ENCODE data around the gene RETSAT. TPM values are rescaled to one million over a fixed set of nuclear protein-coding genes. Genes with fewer than 3 reads are reported as not detected.
"Not testable (repeated sequence)": the region's sequence is repeated elsewhere in the genome, so short reads cannot be mapped to it uniquely, and the experiment has no call there.

RETSAT gene
- total RNA-seq, 2 experiments from 2014 or later = 22.6 to 22.8 TPM

- H3K4me3 Mint-ChIP-seq = no peak overlapping the region
- no peaks in the 10 kb centered on the region for H3K9me3 Mint-ChIP-seq
- H3K4me1 Mint-ChIP-seq (ENCODE audit: low read depth) = peaks cover 9% of the 10 kb centered on the region
- intact Hi-C loops (cut with micrococcal nuclease) = no loop called here
- no peak for DNase-seq
- peaks cover 3% of the 10 kb centered on the region for H3K36me3 Mint-ChIP-seq
- no peaks in the 10 kb centered on the region for H3K27me3 Mint-ChIP-seq
- CTCF ChIA-PET = interaction anchor here (0.6 kb wide), 1 partner anchor 76 kb away, joined by 3 read pairs; no protein-coding TSS in a partner anchor
- POLR2A ChIA-PET = no interaction called here
- no peak overlapping the region for H3K27ac Mint-ChIP-seq
Observed at GRCh38 chr2:85394976-85395375, 40.6 kb upstream of the RETSAT start.

GRCh38 chr2:85394261-85394681, 39.9 kb upstream of the RETSAT start:
- H3K36me3 Mint-ChIP-seq = peaks cover 3% of the 10 kb centered on the region
- intact Hi-C loops (cut with micrococcal nuclease) = no loop called here
- no peaks in the 10 kb centered on the region for H3K9me3 Mint-ChIP-seq
- no peak overlapping the region for H3K27ac Mint-ChIP-seq
- H3K4me3 Mint-ChIP-seq = no peak overlapping the region
- no peak for DNase-seq
- ChIA-PET POLR2A (interaction anchor here (0.9 kb wide), 1 partner anchor 24 kb away, joined by 3 read pairs; the partner anchor contains the start of gene SH2D6), CTCF (interaction anchor here (0.6 to 6.6 kb wide), 2 partner anchors 76 to 158 kb away, joined by 3 to 86 read pairs; no protein-coding TSS in a partner anchor)
- H3K27me3 Mint-ChIP-seq = no peaks in the 10 kb centered on the region
- H3K4me1 Mint-ChIP-seq (ENCODE audit: low read depth) = peaks cover 9% of the 10 kb centered on the region

GRCh38 chr2:85393836-85394235, 39.5 kb upstream of the RETSAT start:
- DNase-seq = no peak
- no peak overlapping the region for H3K27ac Mint-ChIP-seq
- H3K9me3 Mint-ChIP-seq = no peaks in the 10 kb centered on the region
- intact Hi-C loops (cut with micrococcal nuclease) = no loop called here
- no peaks in the 10 kb centered on the region for H3K27me3 Mint-ChIP-seq
- ChIA-PET POLR2A (interaction anchor here (0.9 kb wide), 1 partner anchor 25 kb away, joined by 3 read pairs; the partner anchor contains the start of gene SH2D6), CTCF (interaction anchor here (1.0 to 6.6 kb wide), 2 partner anchors 11 to 159 kb away, joined by 3 to 86 read pairs; no protein-coding TSS in a partner anchor)
- H3K4me3 Mint-ChIP-seq = no peak overlapping the region
- H3K36me3 Mint-ChIP-seq = peaks cover 3% of the 10 kb centered on the region
- H3K4me1 Mint-ChIP-seq (ENCODE audit: low read depth) = peaks cover 9% of the 10 kb centered on the region

- H3K27me3 Mint-ChIP-seq = no peaks in the 10 kb centered on the region
- POLR2A ChIA-PET = no interaction called here
- no peak overlapping the region for H3K4me3 Mint-ChIP-seq
- H3K9me3 Mint-ChIP-seq = no peaks in the 10 kb centered on the region
- no peak overlapping the region for H3K27ac Mint-ChIP-seq
- peaks cover 4% of the 10 kb centered on the region for H3K4me1 Mint-ChIP-seq (ENCODE audit: low read depth)
- DNase-seq = peak; percentile 75
- CTCF ChIA-PET = interaction anchor here (0.7 to 6.6 kb wide), 12 partner anchors 10 to 317 kb away, joined by 3 to 86 read pairs (median 3); partner anchors contain the start of genes RNF181 and SH2D6
- intact Hi-C loops (cut with micrococcal nuclease) = loop anchor here (1.0 to 2.0 kb wide), 2 partner anchors 30 to 161 kb away; no protein-coding TSS in a partner anchor
- H3K36me3 Mint-ChIP-seq = peaks cover 3% of the 10 kb centered on the region
Observed at GRCh38 chr2:85390941-85391669, 36.8 kb upstream of the RETSAT start.

- no peak for DNase-seq
- Mint-ChIP-seq H3K36me3 (peaks cover 6% of the 10 kb centered on the region), H3K4me1 (ENCODE audit: low read depth) (peaks cover 4% of the 10 kb centered on the region), H3K9me3 (no peaks in the 10 kb centered on the region), H3K27me3 (no peaks in the 10 kb centered on the region), H3K4me3 (no peak overlapping the region), H3K27ac (no peak overlapping the region)
- POLR2A ChIA-PET = no interaction called here
- CTCF ChIA-PET = interaction anchor here (1.1 to 6.6 kb wide), 3 partner anchors 19 to 164 kb away, joined by 3 to 86 read pairs (median 5); no protein-coding TSS in a partner anchor
- intact Hi-C loops (cut with micrococcal nuclease) = no loop called here
Observed at GRCh38 chr2:85388878-85389538, 34.7 kb upstream of the RETSAT start.

GRCh38 chr2:85387754-85388153, 33.4 kb upstream of the RETSAT start:
- peaks cover 6% of the 10 kb centered on the region for H3K36me3 Mint-ChIP-seq
- no peak overlapping the region for H3K27ac Mint-ChIP-seq
- no peak for DNase-seq
- H3K4me3 Mint-ChIP-seq = no peak overlapping the region
- no peaks in the 10 kb centered on the region for H3K9me3 Mint-ChIP-seq
- intact Hi-C loops (cut with micrococcal nuclease) = no loop called here
- ChIA-PET CTCF (interaction anchor here (1.1 to 6.6 kb wide), 3 partner anchors 32 to 249 kb away, joined by 3 to 86 read pairs (median 3); no protein-coding TSS in a partner anchor), POLR2A (no interaction called here)
- no peaks in the 10 kb centered on the region for H3K27me3 Mint-ChIP-seq
- peaks cover 7% of the 10 kb centered on the region for H3K4me1 Mint-ChIP-seq (ENCODE audit: low read depth)

- POLR2A ChIA-PET = no interaction called here
- intact Hi-C loops (cut with micrococcal nuclease) = no loop called here
- Mint-ChIP-seq H3K27me3 (no peaks in the 10 kb centered on the region), H3K36me3 (peaks cover 9% of the 10 kb centered on the region), H3K27ac (no peak overlapping the region), H3K4me1 (ENCODE audit: low read depth) (peaks cover 3% of the 10 kb centered on the region), H3K4me3 (no peak overlapping the region), H3K9me3 (no peaks in the 10 kb centered on the region)
- CTCF ChIA-PET = interaction anchor here (0.7 kb wide), 1 partner anchor 446 kb away, joined by 3 read pairs; no protein-coding TSS in a partner anchor
- no peak for DNase-seq
Observed at GRCh38 chr2:85385746-85386145, 31.4 kb upstream of the RETSAT start.

- intact Hi-C loops (cut with micrococcal nuclease) = no loop called here
- H3K4me3 Mint-ChIP-seq = no peak overlapping the region
- H3K36me3 Mint-ChIP-seq = peaks cover 23% of the 10 kb centered on the region
- no peak for DNase-seq
- H3K27ac Mint-ChIP-seq = peak overlapping the region; percentile 9
- ChIA-PET POLR2A (no interaction called here), CTCF (interaction anchor here (0.9 to 1.4 kb wide), 4 partner anchors 13 to 212 kb away, joined by 3 to 6 read pairs (median 4); partner anchors contain the start of genes ELMOD3, RETSAT and RNF181)
- H3K4me1 Mint-ChIP-seq (ENCODE audit: low read depth) = peaks cover 3% of the 10 kb centered on the region
- H3K9me3 Mint-ChIP-seq = peaks cover 9% of the 10 kb centered on the region
- no peaks in the 10 kb centered on the region for H3K27me3 Mint-ChIP-seq
Observed at GRCh38 chr2:85383850-85384249, 29.5 kb upstream of the RETSAT start.

- intact Hi-C loops (cut with micrococcal nuclease); POLR2A ChIA-PET; H3K27ac Mint-ChIP-seq; H3K27me3 Mint-ChIP-seq; DNase-seq; H3K4me1 Mint-ChIP-seq (ENCODE audit: low read depth); H3K9me3 Mint-ChIP-seq; H3K4me3 Mint-ChIP-seq: not testable (repeated sequence)
- peaks cover 30% of the 10 kb centered on the region for H3K36me3 Mint-ChIP-seq
- CTCF ChIA-PET = interaction anchor here (1.2 to 1.3 kb wide), 2 partner anchors 29 to 213 kb away, joined by 3 to 4 read pairs; partner anchors contain the start of genes ELMOD3, RETSAT and RNF181
Observed at GRCh38 chr2:85383151-85383550, 28.8 kb upstream of the RETSAT start.

- Mint-ChIP-seq H3K27ac (no peak overlapping the region), H3K4me3 (no peak overlapping the region), H3K27me3 (no peaks in the 10 kb centered on the region), H3K36me3 (peaks cover 36% of the 10 kb centered on the region), H3K9me3 (peaks cover 9% of the 10 kb centered on the region), H3K4me1 (ENCODE audit: low read depth) (peaks cover 3% of the 10 kb centered on the region)
- no peak for DNase-seq
- intact Hi-C loops (cut with micrococcal nuclease) = no loop called here
- ChIA-PET POLR2A (no interaction called here), CTCF (no interaction called here)
Observed at GRCh38 chr2:85380048-85380447, 25.7 kb upstream of the RETSAT start.

GRCh38 chr2:85378257-85378656, 23.9 kb upstream of the RETSAT start:
- intact Hi-C loops (cut with micrococcal nuclease) = no loop called here
- H3K27ac Mint-ChIP-seq = no peak overlapping the region
- no peak overlapping the region for H3K4me3 Mint-ChIP-seq
- H3K27me3 Mint-ChIP-seq = no peaks in the 10 kb centered on the region
- ChIA-PET POLR2A (no interaction called here), CTCF (no interaction called here)
- peaks cover 42% of the 10 kb centered on the region for H3K36me3 Mint-ChIP-seq
- no peak for DNase-seq
- H3K9me3 Mint-ChIP-seq = peaks cover 9% of the 10 kb centered on the region
- no peaks in the 10 kb centered on the region for H3K4me1 Mint-ChIP-seq (ENCODE audit: low read depth)

GRCh38 chr2:85377083-85377482, 22.8 kb upstream of the RETSAT start:
- CTCF ChIA-PET = no interaction called here
- POLR2A ChIA-PET = no interaction called here

More at GRCh38 chr2:85377083-85377482, 22.8 kb upstream of the RETSAT start:
- Mint-ChIP-seq H3K27ac (no peak overlapping the region), H3K27me3 (no peaks in the 10 kb centered on the region), H3K36me3 (peaks cover 43% of the 10 kb centered on the region), H3K9me3 (peaks cover 9% of the 10 kb centered on the region), H3K4me1 (ENCODE audit: low read depth) (no peaks in the 10 kb centered on the region), H3K4me3 (no peak overlapping the region)
- DNase-seq = no peak
- intact Hi-C loops (cut with micrococcal nuclease) = no loop called here

Data from activated CD4-positive, alpha-beta memory T cell treated with anti-CD3 and anti-CD28 coated beads for 36 hours (primary cell).